B cell (primary cell): ENCODE data around the gene SH3BP2. TPM values are rescaled to one million over a fixed set of nuclear protein-coding genes. Genes with fewer than 3 reads are reported as not detected.

Experiments used
- ATAC-seq: fragments of 200-7000 bp; cut with Tn5 transposase; one replicate; pipeline ENCODE4 v1.10.0; 2021; ENCODE audit warnings: low read depth, mild to moderate bottlenecking, moderate number of reproducible peaks, moderate library complexity
- CTCF ChIA-PET: fragments of 350-600 bp; sonication (Branson Sonifier 250); formaldehyde crosslinking; loops from one replicate; lab custom pipeline; 2021; ENCODE audit warnings: antibody characterized with exemption, inconsistent platforms; lab: Charles Lee
- POLR2A ChIA-PET: fragments of 350-600 bp; sonication (Branson Sonifier 250); formaldehyde crosslinking; loops from one replicate; lab custom pipeline; 2021; ENCODE audit warnings: antibody characterized with exemption; lab: Charles Lee
- DNase-seq: peaks from one replicate; pipeline ENCODE4 v3.0.0; 2013
- H2AFZ ChIP-seq: 2 replicates; pipeline ENCODE4 v1.6.1; 2012; ENCODE audit warnings: mild to moderate bottlenecking, low read depth, low read length; ENCODE audit not compliant: insufficient read depth, poor library complexity, severe bottlenecking
- H3K27ac ChIP-seq, 2 donors: 1 replicate in 1 of 2; 2 replicates in 1 of 2; pipeline ENCODE4 v1.5.1; 2012 to 2013; ENCODE audit warnings: low read length in 2 of 2, mild to moderate bottlenecking in 2 of 2, moderate library complexity in 1 of 2
- H3K27me3 ChIP-seq, 4 experiments: fragments of 200-600 bp in 1 of 4; sonication (generic) in 1 of 4; replicated peaks in 1 of 4; 1 replicate in 2 of 4; 2 replicates in 2 of 4; pipeline versions ENCODE4 v1.6.1 to v1.7.0; 2013 to 2016; ENCODE audit warnings: low read length in 3 of 4, mild to moderate bottlenecking in 2 of 4, mixed read lengths in 1 of 4, moderate library complexity in 1 of 4; ENCODE audit not compliant: insufficient read depth in 4 of 4, control insufficient read depth in 3 of 4; ENCODE audit errors: control extremely low read depth in 1 of 4
- H3K36me3 ChIP-seq, 2 experiments: replicated peaks in 1 of 2; 1 replicate in 1 of 2; 2 replicates in 1 of 2; pipeline versions ENCODE4 v1.6.1 to v1.7.1; 2013; ENCODE audit warnings: low read length in 1 of 2; ENCODE audit not compliant: insufficient read depth in 2 of 2, control insufficient read depth in 1 of 2; ENCODE audit errors: control extremely low read depth in 1 of 2, extremely low read depth in 1 of 2
- H3K4me1 ChIP-seq, 2 donors: fragments of 200-600 bp in 1 of 2; sonication (generic) in 1 of 2; 1 replicate in 1 of 2; 2 replicates in 1 of 2; pipeline versions ENCODE4 v1.5.1 to v1.6.1; 2013 to 2017; ENCODE audit warnings: low read length in 2 of 2; ENCODE audit not compliant: control insufficient read depth in 2 of 2, insufficient read depth in 2 of 2
- H3K4me2 ChIP-seq: replicated peaks from 2 replicates; pipeline ENCODE3; 2012; ENCODE audit warnings: mild to moderate bottlenecking, low read depth, low read length; ENCODE audit not compliant: poor library complexity, severe bottlenecking
- H3K4me3 ChIP-seq, 5 experiments: fragments of 200-600 bp in 1 of 5; sonication (generic) in 1 of 5; 1 replicate in 3 of 5; 2 replicates in 2 of 5; pipeline versions ENCODE4 v1.5.1 to v1.7.0; 2011 to 2016; ENCODE audit warnings: low read length in 4 of 5, mild to moderate bottlenecking in 4 of 5, low read depth in 2 of 5, control low read depth in 1 of 5, moderate library complexity in 1 of 5; ENCODE audit not compliant: insufficient read depth in 1 of 5; ENCODE audit errors: control extremely low read depth in 1 of 5, extremely low read depth in 1 of 5
- H3K79me2 ChIP-seq: fragments of 200-600 bp; sonication (generic); one replicate; pipeline ENCODE4 v1.6.0; 2016; ENCODE audit warnings: low read length; ENCODE audit not compliant: control insufficient read depth, insufficient read depth
- H3K9ac ChIP-seq: fragments of 200-600 bp; sonication (generic); 2 replicates; pipeline ENCODE4 v1.6.1; 2017; ENCODE audit warnings: mild to moderate bottlenecking, low read length, moderate library complexity
- H3K9me3 ChIP-seq, 3 donors: one replicate each; pipeline versions ENCODE4 v1.6.1 to v1.7.1; 2013; ENCODE audit warnings: low read length in 2 of 3; ENCODE audit not compliant: control insufficient read depth in 2 of 3, insufficient read depth in 1 of 3; ENCODE audit errors: control extremely low read depth in 1 of 3
- H4K20me1 ChIP-seq: 2 replicates; pipeline ENCODE4 v1.6.0; 2012; ENCODE audit warnings: mild to moderate bottlenecking, low read length; ENCODE audit not compliant: insufficient read depth, control insufficient read depth, poor library complexity, severe bottlenecking
- H3K27ac Mint-ChIP-seq: one replicate; pipeline ENCODE4 v1.8.0; 2021; ENCODE audit warnings: mixed read lengths
- H3K27me3 Mint-ChIP-seq: one replicate; pipeline ENCODE4 v1.8.0; 2021; ENCODE audit warnings: mixed read lengths
- H3K4me1 Mint-ChIP-seq: one replicate; pipeline ENCODE4 v1.8.0; 2021; ENCODE audit warnings: mixed read lengths
- H3K4me3 Mint-ChIP-seq: one replicate; pipeline ENCODE4 v1.8.0; 2021; ENCODE audit warnings: mixed read lengths
- H3K9me3 Mint-ChIP-seq: one replicate; pipeline ENCODE4 v1.8.0; 2022; ENCODE audit warnings: mixed read lengths; ENCODE audit not compliant: insufficient read depth
- EZH2 ChIP-seq: IDR thresholded peaks from 2 replicates; pipeline ENCODE4 v1.6.1; 2012; ENCODE audit warnings: borderline replicate concordance, low read depth, mild to moderate bottlenecking, moderate library complexity, low read length; ENCODE audit not compliant: insufficient read depth, poor library complexity, severe bottlenecking
- WGBS: methylation state at CpG from one replicate; pipeline ENCODE4 v1.1.5; 2013; ENCODE audit warnings: missing lambda C conversion rate; ENCODE audit not compliant: insufficient coverage; 5-methylcytosine and 5-hydroxymethylcytosine counted together
- intact Hi-C: fragments of 100-400 bp; cut with micrococcal nuclease; formaldehyde crosslinking; loops from one replicate; pipeline ENCODE4 v1.10.0; 2022
- polyA plus RNA-seq: library from polyadenylated mRNA; depleted of rRNA; stranded (reverse); fragments of >200 nt; gene quantifications from 2 replicates; pipeline ENCODE4 v1.2.3, GENCODE V29; 2012
- total RNA-seq, 2 donors: library from RNA; stranded (reverse); fragments of 120-200 nt in 1 of 2; gene quantifications; 1 replicate in 1 of 2; 2 replicates in 1 of 2; pipeline versions ENCODE4 v1.2.3 to v1.2.4, GENCODE V29; 2013 to 2022
- TF ChIP-seq, protein P1 (sequence below): fragments of 200-600 bp; IDR thresholded peaks from one replicate; pipeline ENCODE4 v1.8.0; 2022; ENCODE audit warnings: antibody characterized with exemption, mild to moderate bottlenecking

The SH3BP2 gene
- total and polyA plus RNA-seq, 2 donors (not counting 1 experiment from before 2014, with no cell fraction given), result 30.8 to 219 TPM

DNA sequence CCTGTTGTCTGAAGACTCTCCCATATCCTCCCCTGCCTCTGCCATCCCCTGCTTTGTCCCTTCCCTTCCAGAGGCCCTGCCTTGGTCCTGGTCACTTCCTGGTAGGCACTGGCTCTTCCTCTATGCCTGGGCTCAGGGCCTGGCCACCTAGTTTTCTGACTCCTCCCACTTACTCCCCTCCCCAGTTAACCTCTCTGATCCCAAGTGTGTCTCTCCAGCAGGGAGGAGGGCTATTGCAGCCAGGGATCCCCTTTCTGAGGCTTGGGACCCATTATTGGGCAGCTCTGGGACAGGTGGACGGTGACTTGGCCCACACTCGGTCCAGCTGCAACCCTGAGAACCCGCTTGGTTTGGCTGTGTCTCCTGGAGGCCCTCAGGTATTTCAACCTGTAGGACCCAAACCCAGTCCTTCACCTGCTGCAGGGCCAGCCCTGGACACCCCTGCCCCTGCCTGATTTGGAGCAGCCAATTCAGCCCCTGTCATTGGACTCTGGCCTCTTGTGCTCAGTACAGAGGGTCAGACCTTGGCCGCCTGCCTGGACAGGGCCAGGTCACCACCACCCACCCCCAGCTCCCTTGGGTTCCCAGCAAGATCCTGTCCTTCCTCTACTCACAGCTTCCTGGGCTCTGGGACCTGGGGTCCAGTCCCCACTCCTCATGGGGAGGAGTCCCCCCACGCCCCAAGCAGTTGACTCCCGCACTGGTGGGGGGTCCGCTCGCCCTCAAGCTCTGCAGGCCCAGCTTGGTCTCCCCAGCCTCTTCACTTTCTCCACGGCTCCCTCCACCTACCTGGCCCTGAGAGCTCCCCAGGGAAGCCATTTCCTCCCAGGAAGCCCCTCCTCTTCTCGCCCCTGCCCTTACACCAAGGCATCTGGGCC is 1.1 kb upstream of the SH3BP2 start:
- Mint-ChIP-seq H3K4me1 (peaks cover 82% of the 10 kb centered on the region), H3K27ac (peak overlapping the region; percentile 72), H3K9me3 (no peaks in the 10 kb centered on the region), H3K4me3 (peak overlapping the region; percentile 61), H3K27me3 (no peaks in the 10 kb centered on the region)
- H3K27me3 ChIP-seq, result no peaks in the 10 kb centered on the region
- ATAC-seq (no peak), DNase-seq (no peak)
- ChIA-PET CTCF (interaction anchor here (1.2 kb wide), 1 partner anchor 8 kb away, joined by 3 read pairs; no protein-coding TSS in a partner anchor), POLR2A (interaction anchor here (0.7 to 1.6 kb wide), 5 partner anchors 14 to 61 kb away, joined by 3 to 18 read pairs (median 3); no protein-coding TSS in a partner anchor)
- H2AFZ ChIP-seq, result peak overlapping the region; percentile 25
- peak overlapping the region; percentile 99 for H3K4me2 ChIP-seq
- peak overlapping the region; percentile 17 to 46 for H3K27ac ChIP-seq
- H4K20me1 ChIP-seq, result peaks cover 29% of the 10 kb centered on the region
- H3K36me3 ChIP-seq, result peaks cover 0 to 5% of the 10 kb centered on the region in 2 experiments
- H3K4me1 ChIP-seq, result peaks cover 68 to 87% of the 10 kb centered on the region in 2 donors
- intact Hi-C loops, result no loop called here
- H3K9ac ChIP-seq, result no peak overlapping the region
- peaks cover 29% of the 10 kb centered on the region for H3K79me2 ChIP-seq
- TF ChIP-seq EZH2, result no peak
- TF ChIP-seq, protein P1, sequence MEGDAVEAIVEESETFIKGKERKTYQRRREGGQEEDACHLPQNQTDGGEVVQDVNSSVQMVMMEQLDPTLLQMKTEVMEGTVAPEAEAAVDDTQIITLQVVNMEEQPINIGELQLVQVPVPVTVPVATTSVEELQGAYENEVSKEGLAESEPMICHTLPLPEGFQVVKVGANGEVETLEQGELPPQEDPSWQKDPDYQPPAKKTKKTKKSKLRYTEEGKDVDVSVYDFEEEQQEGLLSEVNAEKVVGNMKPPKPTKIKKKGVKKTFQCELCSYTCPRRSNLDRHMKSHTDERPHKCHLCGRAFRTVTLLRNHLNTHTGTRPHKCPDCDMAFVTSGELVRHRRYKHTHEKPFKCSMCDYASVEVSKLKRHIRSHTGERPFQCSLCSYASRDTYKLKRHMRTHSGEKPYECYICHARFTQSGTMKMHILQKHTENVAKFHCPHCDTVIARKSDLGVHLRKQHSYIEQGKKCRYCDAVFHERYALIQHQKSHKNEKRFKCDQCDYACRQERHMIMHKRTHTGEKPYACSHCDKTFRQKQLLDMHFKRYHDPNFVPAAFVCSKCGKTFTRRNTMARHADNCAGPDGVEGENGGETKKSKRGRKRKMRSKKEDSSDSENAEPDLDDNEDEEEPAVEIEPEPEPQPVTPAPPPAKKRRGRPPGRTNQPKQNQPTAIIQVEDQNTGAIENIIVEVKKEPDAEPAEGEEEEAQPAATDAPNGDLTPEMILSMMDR, result no peak
- WGBS, result 95% methylated on average over 4 of the region's 10 CpGs
- no peak overlapping the region for H3K4me3 ChIP-seq
- peaks cover 0 to 5% (median 0%) of the 10 kb centered on the region in 3 donors for H3K9me3 ChIP-seq

DNA sequence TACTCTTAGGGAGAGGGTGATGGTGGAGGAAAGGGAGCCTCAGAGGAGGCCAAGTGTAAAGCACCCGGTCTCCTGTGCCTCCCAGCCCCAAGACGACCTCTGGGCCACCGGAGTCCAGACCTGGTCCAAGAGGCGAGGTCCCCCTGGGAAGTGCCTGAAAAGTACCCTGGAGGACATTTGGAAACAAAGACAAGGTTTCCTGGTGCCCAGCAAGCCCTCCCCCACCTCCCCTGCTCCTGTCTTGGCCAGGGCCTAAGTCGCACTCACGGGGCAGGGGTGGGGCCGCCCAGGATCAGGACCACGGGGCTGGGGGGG is 532 bp upstream of the SH3BP2 start:
- no peak for TF ChIP-seq EZH2
- TF ChIP-seq, protein P1, result no peak
- CTCF ChIA-PET, result interaction anchor here (1.2 kb wide), 1 partner anchor 9 kb away, joined by 3 read pairs; no protein-coding TSS in a partner anchor
- Histone ChIP-seq H3K36me3 (peaks cover 0 to 7% of the 10 kb centered on the region in 2 experiments), H4K20me1 (peaks cover 29% of the 10 kb centered on the region), H2AFZ (peak overlapping the region; percentile 25), H3K9me3 (peaks cover 0 to 5% (median 0%) of the 10 kb centered on the region in 3 donors), H3K79me2 (peaks cover 30% of the 10 kb centered on the region), H3K4me3 (no peak overlapping the region), H3K4me1 (peaks cover 66 to 87% of the 10 kb centered on the region in 2 donors), H3K27me3 (no peaks in the 10 kb centered on the region), H3K9ac (no peak overlapping the region), H3K4me2 (peak overlapping the region; percentile 99), H3K27ac (peak overlapping the region; percentile 12 to 18)
- POLR2A ChIA-PET, result interaction anchor here (0.7 to 1.4 kb wide), 4 partner anchors 13 to 59 kb away, joined by 3 to 18 read pairs (median 3); no protein-coding TSS in a partner anchor
- DNase-seq, result no peak
- 74% methylated on average over 5 of the region's 8 CpGs for WGBS
- no peaks in the 10 kb centered on the region for H3K9me3 Mint-ChIP-seq
- intact Hi-C loops, result no loop called here
- no peaks in the 10 kb centered on the region for H3K27me3 Mint-ChIP-seq
- peak overlapping the region; percentile 63 for H3K27ac Mint-ChIP-seq
- no peak for ATAC-seq
- peaks cover 78% of the 10 kb centered on the region for H3K4me1 Mint-ChIP-seq
- H3K4me3 Mint-ChIP-seq, result peak overlapping the region; percentile 61
